ENCODE results near the gene ARPC5.

The ARPC5 gene

DNA sequence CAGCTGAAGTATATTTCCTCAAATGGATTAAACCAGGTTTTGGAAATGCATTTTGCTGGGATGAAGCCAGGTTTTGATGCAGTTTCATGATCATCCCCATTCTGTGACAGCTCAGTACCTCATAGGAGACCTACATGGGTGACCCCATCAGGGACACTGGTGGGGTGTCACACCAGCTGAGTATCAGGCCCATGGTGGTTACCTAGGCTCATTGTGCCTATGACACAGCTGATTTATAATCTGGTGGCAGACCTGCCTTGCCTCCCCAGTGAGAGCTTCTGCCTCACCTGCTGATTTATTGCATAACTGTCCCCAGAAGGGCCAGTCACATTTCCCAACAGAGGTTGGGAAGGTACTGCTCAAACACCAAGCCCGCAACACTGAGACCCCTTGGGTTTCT, 49.1 kb downstream of the ARPC5 start:
- no peak for DNase-seq (ENCODE audit: low read depth in 2 of 2)

GRCh38 chr1:183585038-183585437, 50.5 kb downstream of the ARPC5 start:
- DNase-seq (ENCODE audit: low read depth in 2 of 2), result no peak

- DNase-seq (ENCODE audit: low read depth in 2 of 2), result no peak
These were observed 51.4 kb downstream of the ARPC5 start for GRCh38 chr1:183584147-183584546.

GRCh38 chr1:183583466-183583865, 52.1 kb downstream of the ARPC5 start:
- DNase-seq (ENCODE audit: low read depth in 2 of 2), result no peak

- no peak for DNase-seq (ENCODE audit: low read depth in 2 of 2)
These were observed 53.4 kb downstream of the ARPC5 start for GRCh38 chr1:183582021-183582713.

DNA sequence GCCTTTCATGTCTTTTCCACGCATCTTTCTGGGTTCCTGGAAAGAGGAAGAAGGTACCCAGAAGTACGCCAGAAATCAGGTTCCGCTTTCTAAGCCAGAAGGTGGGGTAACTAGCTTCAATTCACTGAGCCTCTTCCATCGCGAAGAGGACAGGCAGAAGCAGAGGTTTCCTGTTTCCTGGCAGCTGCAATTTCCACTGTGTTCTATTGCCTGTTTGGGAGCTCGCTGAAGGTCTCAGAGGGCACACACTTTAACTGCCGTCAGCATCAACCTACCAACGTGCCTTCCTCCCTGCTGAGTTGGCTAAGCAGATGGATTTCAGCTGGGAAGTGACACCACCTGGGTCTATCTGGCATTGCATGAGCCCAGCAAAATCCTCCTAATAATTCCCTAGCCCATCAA, 55.3 kb downstream of the ARPC5 start:
- no peak for DNase-seq (ENCODE audit: low read depth in 2 of 2)

GRCh38 chr1:183578856-183579255, 56.7 kb downstream of the ARPC5 start:
- no peak for DNase-seq (ENCODE audit: low read depth in 2 of 2)

- no peak for DNase-seq (ENCODE audit: low read depth in 2 of 2)
These were observed 57.6 kb downstream of the ARPC5 start for GRCh38 chr1:183577897-183578465.

GRCh38 chr1:183576537-183576936, 59.0 kb downstream of the ARPC5 start:
- no peak for DNase-seq (ENCODE audit: low read depth in 2 of 2)

- no peak for DNase-seq (ENCODE audit: low read depth in 2 of 2)
These were observed 60.0 kb downstream of the ARPC5 start for GRCh38 chr1:183575606-183576005.

- DNase-seq (ENCODE audit: low read depth in 2 of 2), result no peak
These were observed 62.9 kb downstream of the ARPC5 start for GRCh38 chr1:183572721-183573120.

- DNase-seq (ENCODE audit: low read depth in 2 of 2), result no peak
These were observed 63.8 kb downstream of the ARPC5 start for GRCh38 chr1:183571678-183572268.

Measured in stimulated activated CD8-positive, alpha-beta memory T cell treated with anti-CD3 and anti-CD28 coated beads, Interleukin-7, amount 100 ng/mL, for 4 hours (primary cell).